ENCODE measurements around the gene FAM222B. TPM values are rescaled to one million over a fixed set of nuclear protein-coding genes. Genes with fewer than 3 reads are reported as not detected.

FAM222B gene
- total and polyA plus RNA-seq, 2 of the 4 experiments (the other 2 are of a cell fraction): 2.5 to 10.8 TPM

DNA sequence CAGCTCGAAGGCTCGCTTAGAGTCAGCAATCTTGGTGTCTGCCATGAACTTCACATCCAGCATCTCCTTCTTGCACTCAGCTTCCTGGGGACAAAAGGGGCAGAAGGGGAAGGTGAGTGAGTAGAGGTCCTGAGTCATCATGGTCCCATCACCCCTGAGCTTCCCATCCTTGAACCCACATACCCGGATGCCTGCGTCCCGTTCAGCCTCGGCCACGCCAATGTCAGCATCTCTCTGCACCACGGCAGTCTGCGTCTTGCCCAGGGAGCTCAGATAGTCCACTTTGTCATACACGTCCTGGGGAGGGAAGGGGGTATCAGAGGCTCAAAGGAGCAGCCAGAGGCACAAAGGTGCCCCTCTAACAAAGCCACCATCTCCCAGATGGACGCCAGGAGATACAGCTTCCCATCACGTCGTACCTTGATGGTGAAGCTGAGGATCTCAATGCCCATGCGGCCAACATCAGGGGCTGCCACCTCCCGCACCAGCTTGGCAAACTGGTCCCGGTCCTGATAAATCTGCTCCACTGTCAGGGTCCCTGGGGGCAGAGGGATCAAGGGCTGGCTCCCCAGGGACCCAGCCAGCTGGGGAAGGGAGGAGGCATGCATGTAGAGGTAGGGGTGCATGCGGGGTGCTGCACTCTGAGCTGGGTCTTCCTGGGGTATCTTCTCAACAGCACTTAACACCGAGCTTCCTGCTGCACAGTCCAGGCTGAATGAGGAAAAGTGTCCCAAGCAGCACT lies 39.7 kb upstream of the FAM222B start:
- TF ChIP-seq RFX5 (IDR thresholded peaks at IDR 0.05; ENCODE audit: low read depth, low read length) (no peak), MXI1 (IDR thresholded peaks at IDR 0.05; ENCODE audit: borderline replicate concordance, low read depth, low read length) (no peak), MAZ (IDR thresholded peaks at IDR 0.05; ENCODE audit: borderline replicate concordance, low read depth, low read length) (no peak), CHD1 (IDR thresholded peaks at IDR 0.05; ENCODE audit: low read depth, low read length) (no peak), SMC3 (IDR thresholded peaks at IDR 0.05; ENCODE audit: low read depth, low read length) (no peak), POLR2A (IDR thresholded peaks at IDR 0.05; ENCODE audit: low read depth, low read length) (no peak), RCOR1 (IDR thresholded peaks at IDR 0.05; ENCODE audit: insufficient replicate concordance, low read length) (no peak), NFE2L2 (IDR thresholded peaks at IDR 0.05; ENCODE audit: low read depth, low read length) (no peak), RAD21 (IDR thresholded peaks at IDR 0.05; ENCODE audit: low read length) (no peak), BHLHE40 (IDR thresholded peaks at IDR 0.05; ENCODE audit: low read depth, low read length) (no peak), FOS (IDR thresholded peaks at IDR 0.05; ENCODE audit: low read depth, low read length) (no peak), MAFK (IDR thresholded peaks at IDR 0.05; ENCODE audit: low read depth, low read length) (no peak)
- TF ChIP-seq, protein P1, sequence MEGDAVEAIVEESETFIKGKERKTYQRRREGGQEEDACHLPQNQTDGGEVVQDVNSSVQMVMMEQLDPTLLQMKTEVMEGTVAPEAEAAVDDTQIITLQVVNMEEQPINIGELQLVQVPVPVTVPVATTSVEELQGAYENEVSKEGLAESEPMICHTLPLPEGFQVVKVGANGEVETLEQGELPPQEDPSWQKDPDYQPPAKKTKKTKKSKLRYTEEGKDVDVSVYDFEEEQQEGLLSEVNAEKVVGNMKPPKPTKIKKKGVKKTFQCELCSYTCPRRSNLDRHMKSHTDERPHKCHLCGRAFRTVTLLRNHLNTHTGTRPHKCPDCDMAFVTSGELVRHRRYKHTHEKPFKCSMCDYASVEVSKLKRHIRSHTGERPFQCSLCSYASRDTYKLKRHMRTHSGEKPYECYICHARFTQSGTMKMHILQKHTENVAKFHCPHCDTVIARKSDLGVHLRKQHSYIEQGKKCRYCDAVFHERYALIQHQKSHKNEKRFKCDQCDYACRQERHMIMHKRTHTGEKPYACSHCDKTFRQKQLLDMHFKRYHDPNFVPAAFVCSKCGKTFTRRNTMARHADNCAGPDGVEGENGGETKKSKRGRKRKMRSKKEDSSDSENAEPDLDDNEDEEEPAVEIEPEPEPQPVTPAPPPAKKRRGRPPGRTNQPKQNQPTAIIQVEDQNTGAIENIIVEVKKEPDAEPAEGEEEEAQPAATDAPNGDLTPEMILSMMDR (conservative IDR thresholded peaks at IDR 0.05; ENCODE audit: low read depth, low read length): no peak
- no peak overlapping the region for H3K4me3 ChIP-seq (ENCODE audit: insufficient read depth, low read depth, low read length)
- H2BK15ac ChIP-seq (ENCODE audit: low read depth, low read length): no peak overlapping the region
- no peak overlapping the region for H2BK120ac ChIP-seq (ENCODE audit: low read depth, low read length)
- WGBS, 2 experiments (ENCODE audit: extremely low coverage in 2 of 2, insufficient read length in 1 of 2): 93% methylated on average over 2 of the region's 18 CpGs; no CpG with 5 or more reads in 1 of the 2 experiments
- H3K23ac ChIP-seq (ENCODE audit: low read depth, low read length): no peak overlapping the region; the same call in 1 of the 2 replicates
- no peak for ATAC-seq (ENCODE audit: low read depth)
- ChIA-PET POLR2A (ENCODE audit: unreplicated experiment) (no interaction called here), CTCF (no interaction called here)
- no peaks in the 10 kb centered on the region for H3K79me1 ChIP-seq (ENCODE audit: low read depth in 1 of 2, low read length in 2 of 2)
- H2BK5ac ChIP-seq (ENCODE audit: low read depth, low read length, poor library complexity, severe bottlenecking): no peak overlapping the region
- H4K8ac ChIP-seq (ENCODE audit: low read depth in 2 of 2, low read length in 2 of 2): no peak overlapping the region
- BruUV-seq (replicated peaks): no TSS peak
- no peak overlapping the region for H3K9ac ChIP-seq (ENCODE audit: low read depth, low read length)
- no peaks in the 10 kb centered on the region for H3K4me1 ChIP-seq (ENCODE audit: control insufficient read depth, insufficient read depth, low read length)
- no peak overlapping the region for H4K91ac ChIP-seq (ENCODE audit: insufficient read depth, low read depth, low read length)
- H3K36me3 ChIP-seq (ENCODE audit: control insufficient read depth, insufficient read depth, low read length): peaks cover 65% of the 10 kb centered on the region
- H3K27ac ChIP-seq (ENCODE audit: insufficient read depth, low read length): no peak overlapping the region
- no peaks in the 10 kb centered on the region for H3K9me1 ChIP-seq (ENCODE audit: insufficient read depth, low read length)
- H3K56ac ChIP-seq (ENCODE audit: extremely low read depth, insufficient read depth, low read length): no peak overlapping the region
- no peak overlapping the region for H4K5ac ChIP-seq (ENCODE audit: low read depth, low read length)
- intact Hi-C loops (cut with micrococcal nuclease): no loop called here
- H3K14ac ChIP-seq (replicated peaks; ENCODE audit: low read depth, low read length): no peak overlapping the region
- no peak overlapping the region for H2AK5ac ChIP-seq (ENCODE audit: low read depth, low read length)
- H3K4me2 ChIP-seq (ENCODE audit: low read depth, low read length): no peak overlapping the region
- H3K27me3 ChIP-seq (ENCODE audit: control insufficient read depth, insufficient read depth, low read length): no peaks in the 10 kb centered on the region
- DNase-seq: no peak
- no peak overlapping the region for H2AFZ ChIP-seq (replicated peaks; ENCODE audit: low read length, poor library complexity)
- dilution Hi-C loops (cut with HindIII; ENCODE audit: low sequenced_read_pairs, unreplicated experiment): no loop called here
- no peak overlapping the region for H2BK20ac ChIP-seq (ENCODE audit: low read depth, low read length)
- in situ Hi-C loops (cut with MboI; ENCODE audit: low sequenced_read_pairs): no loop called here
- H3K4ac ChIP-seq (ENCODE audit: low read depth, low read length): no peak overlapping the region
- H3K9me3 ChIP-seq (ENCODE audit: control insufficient read depth, insufficient read depth, low read length): no peaks in the 10 kb centered on the region
- no peak overlapping the region for H2AK9ac ChIP-seq (replicated peaks; ENCODE audit: low read depth, low read length, poor library complexity)
- 0 out of 2 replicates have a peak, but pooled peaks cover 4% of the 10 kb centered on the region for H4K20me1 ChIP-seq (ENCODE audit: insufficient read depth, low read length)
- no peak overlapping the region for H3K18ac ChIP-seq (ENCODE audit: low read depth, low read length)

All from IMR-90 (cell line).